Eye (tissue), 1 donor: ENCODE measurements around the gene RASGEF1C.
A peak's percentile ranks its signal among the peaks of the same experiment; 100 is the strongest.

Experiments
- DNase-seq: peaks from one replicate; pipeline ENCODE4 v3.0.0-alpha.2; 2015

Gene RASGEF1C

GRCh38 chr5:180079702-180080466 lies 129.1 kb downstream of the RASGEF1C start:
- DNase-seq, result no peak

DNA sequence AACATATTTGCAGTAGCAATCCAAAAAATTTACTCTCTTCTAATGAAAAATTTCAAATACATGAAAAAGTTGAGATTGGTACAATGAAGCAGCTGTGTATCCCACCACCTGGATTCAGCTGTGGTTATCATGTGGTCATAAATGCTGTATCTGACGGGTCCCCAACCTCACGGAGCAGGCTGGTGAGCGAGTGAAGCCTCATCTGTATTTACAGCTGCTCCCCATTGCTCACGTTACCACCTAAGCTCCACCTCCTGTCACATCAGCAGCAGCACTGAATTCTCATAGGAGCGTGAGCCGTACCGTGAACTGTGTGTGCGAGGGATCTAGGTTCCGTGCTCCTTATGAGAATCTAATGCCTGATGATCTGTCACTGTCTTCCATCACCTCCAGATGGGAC lies 130.7 kb downstream of the RASGEF1C start:
- DNase-seq, result no peak

DNA sequence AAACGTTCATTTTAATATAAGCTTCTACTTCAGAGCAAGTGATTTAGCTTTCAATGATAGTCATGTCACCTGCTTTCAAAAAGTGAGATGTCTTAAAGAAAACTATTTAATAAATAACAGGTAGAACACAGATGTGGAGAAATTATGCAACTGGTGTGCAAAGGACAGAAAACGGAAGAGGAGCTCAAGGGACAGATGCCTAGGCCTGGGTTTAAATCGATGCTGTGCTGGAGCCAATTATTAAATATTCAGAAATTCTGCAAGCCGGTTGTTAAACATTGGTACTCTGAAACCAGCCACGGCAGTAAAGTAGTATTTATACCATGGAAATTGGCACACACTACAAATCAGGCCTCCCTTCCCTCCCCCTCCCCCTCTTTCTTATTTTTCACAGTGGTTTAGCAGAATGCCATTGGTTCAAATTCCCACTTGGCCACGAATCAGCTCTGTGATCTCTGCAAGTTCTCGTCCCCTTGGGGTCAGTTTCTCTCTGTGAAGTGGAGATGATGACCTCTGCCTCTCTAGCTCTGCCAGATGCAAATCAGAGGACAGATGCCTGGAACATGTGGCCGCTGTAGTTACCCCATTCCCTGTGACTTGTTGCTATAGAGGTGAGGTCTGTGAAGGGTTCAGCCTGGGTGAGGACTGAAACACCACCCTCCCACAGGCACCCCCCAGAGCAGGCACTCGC lies 131.3 kb downstream of the RASGEF1C start:
- DNase-seq, result no peak

DNA sequence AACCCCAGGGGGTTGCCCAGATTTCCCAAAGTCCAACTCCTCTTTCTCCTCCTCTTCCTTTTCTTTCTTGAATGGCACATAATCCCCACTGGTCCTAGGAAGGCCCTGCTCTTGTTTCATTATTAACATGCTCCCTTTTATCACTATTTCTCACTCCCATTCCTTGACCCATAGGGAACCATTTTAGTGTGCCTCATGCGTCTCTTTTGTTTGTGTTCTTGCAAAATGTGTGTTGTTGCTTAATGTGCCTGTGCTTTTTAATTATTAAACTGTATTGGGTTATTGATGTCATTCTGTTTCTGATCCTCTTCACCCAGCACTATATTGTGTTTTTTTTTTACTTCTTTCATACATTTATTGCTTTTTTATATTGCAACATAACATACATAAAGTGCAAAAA lies 133.3 kb downstream of the RASGEF1C start:
- no peak for DNase-seq

GRCh38 chr5:180074462-180074861 lies 134.5 kb downstream of the RASGEF1C start:
- DNase-seq, result no peak

- DNase-seq, result no peak
Measured at GRCh38 chr5:180072556-180072955, 136.5 kb downstream of the RASGEF1C start.

GRCh38 chr5:180072256-180072548 lies 136.8 kb downstream of the RASGEF1C start:
- no peak for DNase-seq

GRCh38 chr5:180071531-180072255 lies 137.3 kb downstream of the RASGEF1C start, which contains the start of gene RNF130:
Gene RNF130 (minus strand): TSS chr5:180071759. CDS start chr5:180071702, 57 bp downstream.
- DNase-seq, result peak; percentile 98

DNA sequence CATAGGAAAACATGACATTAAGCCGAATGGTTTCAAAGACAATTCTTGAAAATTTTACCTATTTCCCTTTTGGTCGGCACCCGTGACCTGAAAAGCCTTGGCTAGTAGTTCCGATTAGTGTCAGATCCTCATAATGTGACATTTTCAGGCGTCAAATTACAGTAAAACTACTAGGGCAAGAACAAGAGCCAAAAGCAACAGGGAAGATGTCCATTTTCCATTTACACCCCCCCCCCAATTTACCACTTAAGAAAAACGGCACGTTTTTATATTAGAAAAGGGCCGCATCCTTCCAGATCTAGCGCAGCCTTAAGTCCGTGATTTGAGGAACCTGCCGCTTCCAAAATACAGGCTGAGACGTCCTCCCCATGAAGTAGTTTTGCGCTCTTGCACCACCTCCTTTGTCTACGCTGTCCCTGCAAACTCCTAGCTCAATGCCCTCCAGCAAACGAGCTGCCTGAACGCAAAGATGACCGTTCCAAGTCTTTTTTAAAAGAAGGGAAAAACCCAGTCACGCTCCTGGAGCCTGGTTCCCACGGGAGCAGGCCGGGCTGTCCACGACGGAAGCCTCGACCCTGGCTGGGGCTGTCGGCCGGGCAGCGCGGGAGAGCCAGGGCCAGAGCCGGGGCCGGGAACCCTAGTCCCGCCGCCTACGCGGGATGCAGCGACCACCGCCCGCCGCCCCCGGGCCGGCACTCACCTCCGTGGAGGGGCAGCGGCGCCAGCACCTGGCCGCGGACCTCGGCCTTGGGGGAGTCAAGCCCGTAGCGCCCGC lies 138.1 kb downstream of the RASGEF1C start:
- DNase-seq, result peak; percentile 86

GRCh38 chr5:180069589-180070247 lies 139.3 kb downstream of the RASGEF1C start:
- peak; percentile 75 for DNase-seq

GRCh38 chr5:180068519-180069090 lies 140.4 kb downstream of the RASGEF1C start:
- no peak for DNase-seq

GRCh38 chr5:180067986-180068385 lies 141.0 kb downstream of the RASGEF1C start:
- peak; percentile 47 for DNase-seq

- DNase-seq, result no peak
Measured at GRCh38 chr5:180060192-180060591, 148.8 kb downstream of the RASGEF1C start.

- no peak for DNase-seq
Measured at GRCh38 chr5:180059326-180059725, 149.7 kb downstream of the RASGEF1C start.

- DNase-seq, result no peak
Measured at GRCh38 chr5:180056153-180056552, 152.9 kb downstream of the RASGEF1C start.

- DNase-seq, result no peak
Measured at GRCh38 chr5:180054226-180054625, 154.8 kb downstream of the RASGEF1C start.

- peak; percentile 22 for DNase-seq
Measured at GRCh38 chr5:180053061-180053602, 155.9 kb downstream of the RASGEF1C start.

DNA sequence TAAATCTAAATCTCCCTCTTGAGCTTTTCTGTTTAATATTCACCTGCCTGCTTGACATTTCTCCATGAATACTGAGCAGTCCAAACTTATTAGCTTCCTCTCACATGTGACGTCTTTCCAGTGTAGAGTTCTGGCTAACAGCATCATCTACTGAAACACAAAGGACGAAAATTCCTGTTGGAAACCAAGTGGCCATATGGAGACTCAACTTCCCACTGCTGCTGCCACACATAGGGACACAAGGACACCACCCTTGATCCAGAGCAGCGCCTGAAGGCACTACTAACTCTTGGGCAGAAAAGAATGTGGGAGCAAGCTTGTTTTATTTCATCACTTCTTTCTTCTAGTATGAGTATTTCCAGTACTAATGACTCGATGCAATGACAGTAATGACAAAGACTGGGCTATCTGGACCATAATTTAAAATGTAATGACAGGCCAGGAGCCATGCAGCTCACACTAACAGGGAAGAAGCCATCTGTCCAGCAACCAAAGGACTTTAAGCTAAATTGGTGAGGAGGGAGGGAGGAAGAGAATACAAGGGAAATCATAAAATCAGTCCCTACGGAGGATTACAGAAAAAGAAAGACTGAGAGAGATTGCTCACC lies 156.7 kb downstream of the RASGEF1C start:
- DNase-seq, result no peak
